GM12878 (cell line): ENCODE results near the gene FARS2. TPM values are rescaled to one million over a fixed set of nuclear protein-coding genes. Genes with fewer than 3 reads are reported as not detected.

ENCODE experiments used
- ATAC-seq: fragments of 200-7000 bp; cut with Tn5 transposase; 3 replicates; pipeline ENCODE4 v1.9.1; 2020; ENCODE audit warnings: mild to moderate bottlenecking, moderate library complexity
- BruUV-seq: library from RNA; stranded (reverse); fragments of 400-500 nt; replicated peaks from 2 replicates; lab custom pipeline; 2021; lab: Mats Ljungman, UMichigan
- CTCF ChIA-PET: fragments of 300-600 bp; sonication (Branson Sonifier 250); formaldehyde crosslinking; extraction: SDS; loops from one replicate; lab custom pipeline; 2021; ENCODE audit warnings: inconsistent platforms; lab: Yijun Ruan, JAX
- POLR2A ChIA-PET: fragments of 350-600 bp; formaldehyde crosslinking; extraction: SDS; loops from one replicate; lab custom pipeline; 2021; ENCODE audit warnings: inconsistent platforms; lab: Charles Lee
- RAD21 ChIA-PET: fragments of 300-600 bp; sonication (Branson Sonifier 250); formaldehyde crosslinking; loops from one replicate; lab custom pipeline; 2023; ENCODE audit warnings: antibody characterized with exemption; ENCODE audit not compliant: unreplicated experiment; lab: Charles Lee
- SMC1A ChIA-PET: fragments of 300-600 bp; sonication (Branson Sonifier 250); formaldehyde crosslinking; loops from one replicate; lab custom pipeline; 2023; ENCODE audit not compliant: unreplicated experiment, uncharacterized antibody; lab: Charles Lee
- DNase-seq: peaks from one replicate; pipeline ENCODE4 v3.0.0-alpha.2; 2011; ENCODE audit warnings: low read depth, low spot score
- FAIRE-seq: peaks from 3 replicates; lab custom pipeline; 2011; peaks lifted over from hg19 to GRCh38; lab: Jason Lieb, UNC
- H2AFZ ChIP-seq: 2 replicates; pipeline ENCODE4 v1.6.0; 2011; ENCODE audit warnings: low read depth, low read length, control low read depth; ENCODE audit not compliant: control insufficient read depth
- H3K27ac ChIP-seq: 2 replicates; pipeline ENCODE4 v1.5.1; 2011; ENCODE audit warnings: control low read depth; ENCODE audit not compliant: control insufficient read depth, insufficient read depth
- H3K27me3 ChIP-seq, 2 experiments: replicated peaks in 1 of 2; 2 replicates each; pipeline versions ENCODE4 v1.6.0 to v1.6.1; 2011; ENCODE audit warnings: low read length in 1 of 2; ENCODE audit not compliant: control insufficient read depth in 2 of 2, insufficient read depth in 2 of 2
- H3K36me3 ChIP-seq, 2 experiments: 2 replicates each; pipeline ENCODE4 v1.5.1; 2011; ENCODE audit warnings: low read length in 1 of 2; ENCODE audit not compliant: control insufficient read depth in 2 of 2, insufficient read depth in 2 of 2
- H3K4me1 ChIP-seq: 2 replicates; pipeline ENCODE4 v1.6.1; 2011; ENCODE audit warnings: mild to moderate bottlenecking, low read length, moderate library complexity, mixed read lengths; ENCODE audit not compliant: control insufficient read depth, insufficient read depth
- H3K4me2 ChIP-seq: 2 replicates; pipeline ENCODE4 v1.6.0; 2011; ENCODE audit warnings: control low read depth; ENCODE audit not compliant: control insufficient read depth, insufficient read depth
- H3K4me3 ChIP-seq: fragments of 200-600 bp; sonication (generic); 2 replicates; pipeline ENCODE4 v1.5.1; 2016
- H3K79me2 ChIP-seq: 2 replicates; pipeline ENCODE4 v1.6.0; 2011; ENCODE audit warnings: low read length; ENCODE audit not compliant: control insufficient read depth, insufficient read depth
- H3K9ac ChIP-seq: 2 replicates; pipeline ENCODE4 v1.8.0; 2011; ENCODE audit warnings: low read length, control low read depth, mixed read lengths; ENCODE audit not compliant: control insufficient read depth, insufficient read depth
- H3K9me3 ChIP-seq: replicated peaks from 3 replicates; pipeline ENCODE4 v1.5.1; 2011; ENCODE audit warnings: mild to moderate bottlenecking, low read length; ENCODE audit not compliant: control insufficient read depth, insufficient read depth
- H4K20me1 ChIP-seq: 2 replicates; pipeline ENCODE4 v1.6.0; 2011; ENCODE audit not compliant: control insufficient read depth, insufficient read depth
- BCL3 ChIP-seq: IDR thresholded peaks from 2 replicates; pipeline ENCODE4 v1.6.1; 2011; ENCODE audit warnings: borderline replicate concordance, low read depth, mild to moderate bottlenecking, moderate library complexity, low read length; ENCODE audit not compliant: insufficient read depth, poor library complexity, severe bottlenecking
- BRCA1 ChIP-seq: IDR thresholded peaks from 2 replicates; pipeline ENCODE4 v1.6.1; 2011; ENCODE audit warnings: low read depth, low read length, improper control_type of control experiment
- E2F8 ChIP-seq: fragments of 450-650 bp; IDR thresholded peaks from 2 replicates; pipeline ENCODE4 v1.6.1; 2018; ENCODE audit warnings: mild to moderate bottlenecking, low read depth, moderate library complexity; ENCODE audit not compliant: partially characterized antibody
- FOXM1 ChIP-seq: IDR thresholded peaks from 2 replicates; pipeline ENCODE4 v1.6.1; 2012; ENCODE audit warnings: low read depth, mild to moderate bottlenecking, inconsistent platforms, low read length, moderate library complexity
- IKZF2 ChIP-seq, 2 experiments: fragments of 450-650 bp; IDR thresholded peaks; 2 replicates each; pipeline ENCODE4 v1.6.1; 2017; ENCODE audit warnings: mild to moderate bottlenecking in 2 of 2, moderate library complexity in 2 of 2
- PML ChIP-seq: IDR thresholded peaks from 2 replicates; pipeline ENCODE4 v1.6.1; 2012; ENCODE audit warnings: low read length, inconsistent platforms
- POU2F2 ChIP-seq: IDR thresholded peaks from 3 replicates; pipeline ENCODE4 v1.6.1; 2011; ENCODE audit warnings: low read depth, mild to moderate bottlenecking, low read length, borderline replicate concordance
- RUNX3 ChIP-seq: IDR thresholded peaks from 2 replicates; pipeline ENCODE4 v1.6.1; 2012; ENCODE audit warnings: low read length, inconsistent platforms
- TAF1 ChIP-seq: IDR thresholded peaks from 2 replicates; pipeline ENCODE4 v1.6.1; 2011; ENCODE audit warnings: mild to moderate bottlenecking, low read depth, low read length, borderline replicate concordance
- ZNF274 ChIP-seq: IDR thresholded peaks from one replicate; pipeline ENCODE4 v1.8.0; 2011; ENCODE audit not compliant: insufficient read length, insufficient read depth
- ZZZ3 ChIP-seq: IDR thresholded peaks from 2 replicates; pipeline ENCODE4 v1.6.1; 2011; ENCODE audit warnings: low read depth; ENCODE audit not compliant: control insufficient read depth, insufficient read length
- WGBS: methylation state at CpG from one replicate; pipeline ENCODE4 v1.1.6; 2016; ENCODE audit warnings: low lambda C conversion rate; ENCODE audit not compliant: insufficient replicate concordance, insufficient coverage; ENCODE audit errors: missing lambda C conversion rate; 5-methylcytosine and 5-hydroxymethylcytosine counted together
- in situ Hi-C: fragments of 300-500 bp; cut with MboI; formaldehyde crosslinking; loops from 9 replicates; pipeline ENCODE4 v1.14.3; 2018; ENCODE audit warnings: mixed read lengths
- intact Hi-C: fragments of 100-400 bp; cut with micrococcal nuclease; formaldehyde crosslinking; loops from one replicate; pipeline ENCODE4 v1.14.2; 2022; ENCODE audit not compliant: unreplicated experiment
- polyA plus RNA-seq, 11 experiments: library from polyadenylated mRNA; depleted of rRNA in 4 of 11; unstranded in 6 of 11; stranded (reverse) in 5 of 11; fragments of >200 nt; fragmentation: Nextera tagmentation in 4 of 11; fragmentation: Illumina TruSeq in 1 of 11; extraction: Ambion mirVana in 4 of 11; extraction: Trizol in 1 of 11; gene quantifications; 1 replicate in 1 of 11; 2 replicates in 10 of 11; pipeline versions ENCODE4 v1.2.1 to v1.2.3, GENCODE V29; 2011 to 2016; ENCODE audit warnings: inconsistent platforms in 2 of 11, missing spikeins in 2 of 11, low read depth in 1 of 11
- total RNA-seq, 4 experiments: library from RNA; depleted of rRNA in 3 of 4; stranded (reverse); fragments of >200 nt in 3 of 4; fragmentation: Illumina TruSeq in 1 of 4; extraction: Trizol in 1 of 4; gene quantifications; 2 replicates each; pipeline versions ENCODE4 v1.2.1 to v1.2.3, GENCODE V29; 2013 to 2021

The FARS2 gene
- total and polyA plus RNA-seq, 10 of the 15 experiments (the other 5 are each of a cell fraction or from before 2014, with no cell fraction given): 16.8 to 46.7 (median 25.6) TPM

- CTCF ChIA-PET: no interaction called here
- Histone ChIP-seq H3K4me1 (no peaks in the 10 kb centered on the region), H3K4me2 (no peak overlapping the region), H3K9ac (no peak overlapping the region), H4K20me1 (no peaks in the 10 kb centered on the region), H3K4me3 (no peak overlapping the region), H3K27me3 (peaks cover 0 to 2% of the 10 kb centered on the region in 2 experiments; a peak in 1 of 4 replicates), H2AFZ (no peak overlapping the region), H3K9me3 (no peaks in the 10 kb centered on the region), H3K36me3 (no peaks in the 10 kb centered on the region), H3K79me2 (no peaks in the 10 kb centered on the region), H3K27ac (no peak overlapping the region)
- intact Hi-C loops (no loop called here), in situ Hi-C loops (no loop called here)
- POLR2A ChIA-PET: interaction anchor here (0.6 kb wide), 1 partner anchor 1478 kb away, joined by 5 read pairs; no protein-coding TSS in a partner anchor
- ATAC-seq: no peak
- RAD21 ChIA-PET: interaction anchor here (1.4 kb wide), 1 partner anchor 314 kb away, joined by 3 read pairs; no protein-coding TSS in a partner anchor
- SMC1A ChIA-PET: no interaction called here
- BruUV-seq: no TSS peak
- 46% methylated on average over 8 of the region's 8 CpGs for WGBS
- no peak for FAIRE-seq
- DNase-seq: no peak
- TF ChIP-seq BCL3: no peak
- no peak for TF ChIP-seq BRCA1
- TF ChIP-seq ZNF274: no peak
- TF ChIP-seq POU2F2: no peak
- TF ChIP-seq ZZZ3: no peak
- TF ChIP-seq FOXM1: no peak
- no peak for TF ChIP-seq E2F8
- no peak for TF ChIP-seq PML
- TF ChIP-seq IKZF2 (IDR thresholded peaks at IDR 0.05): no peak
- TF ChIP-seq TAF1: no peak
- TF ChIP-seq RUNX3: no peak
Observed at GRCh38 chr6:5785249-5785648, 523.9 kb downstream of the FARS2 start.
